PC-9 (cell line): ENCODE data around the gene SBSN. TPM values are rescaled to one million over a fixed set of nuclear protein-coding genes. Genes with fewer than 3 reads are reported as not detected.

Source experiments
- BruUV-seq: library from RNA; stranded (reverse); fragments of 400-500 nt; replicated peaks from 2 replicates; lab custom pipeline; 2021; lab: Mats Ljungman, UMichigan
- CTCF ChIA-PET: fragments of 300-600 bp; sonication (Branson Sonifier 250); formaldehyde crosslinking; loops from one replicate; lab custom pipeline; 2022; ENCODE audit warnings: antibody characterized with exemption; lab: Charles Lee
- POLR2A ChIA-PET: fragments of 300-600 bp; sonication (Branson Sonifier 250); formaldehyde crosslinking; loops from one replicate; lab custom pipeline; 2022; ENCODE audit warnings: antibody characterized with exemption; ENCODE audit not compliant: unreplicated experiment; lab: Charles Lee
- DNase-seq, 2 experiments: peaks; one replicate each; pipeline versions ENCODE4 v3.0.0 to v3.0.0-alpha.2; 2015 to 2022; ENCODE audit warnings: mixed read lengths in 1 of 2
- H2AFZ ChIP-seq: fragments of 200-600 bp; sonication (generic); 2 replicates; pipeline ENCODE4 v1.8.1; 2017; ENCODE audit warnings: antibody characterized with exemption
- H3F3A ChIP-seq: fragments of 200-600 bp; sonication (generic); 2 replicates; pipeline ENCODE4 v1.8.1; 2017; ENCODE audit warnings: antibody characterized with exemption, mild to moderate bottlenecking, low read depth; ENCODE audit not compliant: insufficient read depth
- H3K27ac ChIP-seq: fragments of 200-600 bp; sonication (generic); 2 replicates; pipeline ENCODE4 v1.6.1; 2016; ENCODE audit warnings: mixed run types
- H3K27me3 ChIP-seq: fragments of 200-600 bp; sonication (generic); 2 replicates; pipeline ENCODE4 v1.6.1; 2016; ENCODE audit warnings: low read depth, mixed run types; ENCODE audit not compliant: insufficient read depth
- H3K36me3 ChIP-seq: fragments of 200-600 bp; sonication (generic); 2 replicates; pipeline ENCODE4 v1.6.1; 2016; ENCODE audit warnings: low read depth, mixed run types
- H3K4me1 ChIP-seq: fragments of 200-600 bp; sonication (generic); replicated peaks from 2 replicates; pipeline ENCODE4 v1.6.1; 2016; ENCODE audit warnings: mixed run types; ENCODE audit not compliant: insufficient read depth
- H3K4me2 ChIP-seq: fragments of 200-600 bp; sonication (generic); 2 replicates; pipeline ENCODE4 v1.6.1; 2017; ENCODE audit warnings: mixed run types
- H3K4me3 ChIP-seq: fragments of 200-600 bp; sonication (generic); 2 replicates; pipeline ENCODE4 v1.6.1; 2016; ENCODE audit warnings: mixed run types
- H3K79me2 ChIP-seq: fragments of 200-600 bp; sonication (generic); 2 replicates; pipeline ENCODE4 v1.6.1; 2017; ENCODE audit warnings: low read depth, mixed run types
- H3K9me2 ChIP-seq: fragments of 200-600 bp; sonication (generic); 2 replicates; pipeline ENCODE4 v1.8.1; 2017; ENCODE audit warnings: mild to moderate bottlenecking; ENCODE audit not compliant: insufficient read depth
- H3K9me3 ChIP-seq: fragments of 200-600 bp; sonication (generic); 2 replicates; pipeline ENCODE4 v1.8.1; 2016; ENCODE audit warnings: low read depth; ENCODE audit not compliant: insufficient read depth
- H4K20me1 ChIP-seq: fragments of 200-600 bp; sonication (generic); 2 replicates; pipeline ENCODE4 v1.8.1; 2017; ENCODE audit not compliant: insufficient read depth
- CTCF ChIP-seq: fragments of 200-600 bp; sonication (generic); conservative IDR thresholded peaks from 2 replicates; pipeline ENCODE4 v1.6.1; 2017; ENCODE audit warnings: mixed run types, antibody characterized with exemption, mild to moderate bottlenecking, moderate library complexity
- EZH2 ChIP-seq: fragments of 200-600 bp; sonication (generic); IDR thresholded peaks from 2 replicates; pipeline ENCODE4 v1.8.0; 2017; ENCODE audit warnings: antibody characterized with exemption, low read depth
- intact Hi-C: fragments of 100-400 bp; cut with micrococcal nuclease; formaldehyde crosslinking; loops from one replicate; pipeline ENCODE4 v1.10.0; 2022; ENCODE audit not compliant: unreplicated experiment
- total RNA-seq: library from RNA; stranded (reverse); gene quantifications from 2 replicates; pipeline ENCODE4 v1.2.3, GENCODE V29; 2021

The SBSN gene
- total RNA-seq, 1 experiment from 2014 or later: 0.76 TPM

- Histone ChIP-seq H3K27me3 (no peaks in the 10 kb centered on the region), H3K9me3 (no peaks in the 10 kb centered on the region), H3K4me2 (no peak overlapping the region), H3K9me2 (no peaks in the 10 kb centered on the region), H3K79me2 (no peaks in the 10 kb centered on the region), H4K20me1 (no peaks in the 10 kb centered on the region), H3K27ac (no peak overlapping the region), H3K4me3 (no peak overlapping the region), H3F3A (no peaks in the 10 kb centered on the region), H2AFZ (no peak overlapping the region), H3K36me3 (no peaks in the 10 kb centered on the region), H3K4me1 (no peaks in the 10 kb centered on the region)
- no peak for DNase-seq
- BruUV-seq: no TSS peak
- TF ChIP-seq CTCF (no peak), EZH2 (no peak)
- intact Hi-C loops: no loop called here
- CTCF ChIA-PET: no interaction called here
- POLR2A ChIA-PET: no interaction called here
Observed at GRCh38 chr19:35474104-35474503, 54.0 kb downstream of the SBSN start.

Other genes with a start within 250 kb of the SBSN start
- gene HAMP, start 245.8 kb downstream of the SBSN start, total RNA-seq: 0.52 TPM in 1 of 2 replicates, not detected in the other
- 13.4 and 15.3 TPM in 2 replicates for gene MAG, start 236.2 kb downstream of the SBSN start, total RNA-seq
- 28.1 and 29.8 TPM in 2 replicates for gene CD22, start 199.1 kb downstream of the SBSN start, total RNA-seq
- 0.23 and 0.44 TPM in 2 replicates for gene FFAR1, start 180.4 kb downstream of the SBSN start, total RNA-seq
- not detected in 2 replicates for gene FFAR3, start 169.9 kb downstream of the SBSN start, total RNA-seq
- gene GPR42, start 157.2 kb downstream of the SBSN start, total RNA-seq: not detected in 2 replicates
- not detected in 2 replicates for gene FFAR2, start 80.1 kb downstream of the SBSN start, total RNA-seq
- gene KRTDAP, start 37.8 kb downstream of the SBSN start, total RNA-seq: not detected in 2 replicates
- gene DMKN, start 14.7 kb downstream of the SBSN start, total RNA-seq: 135 and 144 TPM in 2 replicates
- gene GAPDHS, start 5.1 kb upstream of the SBSN start, total RNA-seq: not detected in 2 replicates
- 82.6 and 95.9 TPM in 2 replicates for gene TMEM147, start 17.3 kb upstream of the SBSN start, total RNA-seq
- not detected in 2 replicates for gene ATP4A, start 35.3 kb upstream of the SBSN start, total RNA-seq
- gene PMIS2, start 57.9 kb upstream of the SBSN start, total RNA-seq: not detected in 2 replicates
- 21.7 and 23.5 TPM in 2 replicates for gene HAUS5, start 84.4 kb upstream of the SBSN start, total RNA-seq
- 110 and 153 TPM in 2 replicates for gene RBM42, start 100.7 kb upstream of the SBSN start, total RNA-seq
- 1.8 and 2.1 TPM in 2 replicates for gene ETV2, start 113.4 kb upstream of the SBSN start, total RNA-seq
- gene COX6B1, start 120.0 kb upstream of the SBSN start, total RNA-seq: 441 and 489 TPM in 2 replicates
- 0.65 and 1.6 TPM in 2 replicates for gene UPK1A, start 138.2 kb upstream of the SBSN start, total RNA-seq
- gene ZBTB32, start 176.2 kb upstream of the SBSN start, total RNA-seq: not detected in 2 replicates
- 32.2 and 44.2 TPM in 2 replicates for gene KMT2B, start 189.7 kb upstream of the SBSN start, total RNA-seq
- gene IGFLR1, start 214.1 kb upstream of the SBSN start, total RNA-seq: 8.6 and 9.7 TPM in 2 replicates
- 13.9 and 14.3 TPM in 2 replicates for gene U2AF1L4, start 217.1 kb upstream of the SBSN start, total RNA-seq
- 106 and 130 TPM in 2 replicates for gene PSENEN, start 217.3 kb upstream of the SBSN start, total RNA-seq
- 9.4 and 17.0 TPM in 2 replicates for gene LIN37, start 220.3 kb upstream of the SBSN start, total RNA-seq
- gene HSPB6, start 228.7 kb upstream of the SBSN start, total RNA-seq: 2.5 and 2.7 TPM in 2 replicates
- gene PROSER3, start 229.9 kb upstream of the SBSN start, total RNA-seq: 38.0 and 52.2 TPM in 2 replicates
- gene ARHGAP33, start 247.3 kb upstream of the SBSN start, total RNA-seq: 17.4 and 21.3 TPM in 2 replicates